Erythroblast (primary cell): Measurements from ENCODE around the gene USP33.

Experiments used
- GATA1 ChIP-seq: IDR thresholded peaks from 2 replicates; pipeline ENCODE4 v1.6.1; 2011; ENCODE audit warnings: low read depth, mild to moderate bottlenecking, control low read depth, low read length, moderate library complexity
- POLR2A ChIP-seq: IDR thresholded peaks from 2 replicates; pipeline ENCODE4 v1.6.1; 2011; ENCODE audit warnings: mild to moderate bottlenecking, low read length

- no peak for TF ChIP-seq POLR2A
- no peak for TF ChIP-seq GATA1
These were observed 34.9 kb upstream of the USP33 start for GRCh38 chr1:77794550-77794949.
